Gastrocnemius medialis (tissue), 4 donors: ENCODE measurements around the gene MFN1. TPM values are rescaled to one million over a fixed set of nuclear protein-coding genes. Genes with fewer than 3 reads are reported as not detected.
"Not testable (repeated sequence)": the region's sequence is repeated elsewhere in the genome, so short reads cannot be mapped to it uniquely, and the experiment has no call there.

Experiments used
- ATAC-seq, 2 donors: fragments of 150-250 bp; one replicate each; pipeline ENCODE4 v1.9.1; 2016
- DNase-seq, 2 donors: peaks; one replicate each; pipeline ENCODE4 v3.0.0-alpha.2; 2019
- H3K27ac ChIP-seq, 4 donors: fragments of 200-600 bp; sonication (generic); 1 replicate in 1 of 4; 2 replicates in 3 of 4; pipeline ENCODE4 v1.5.1; 2016 to 2018; ENCODE audit warnings: mild to moderate bottlenecking in 2 of 4, moderate library complexity in 1 of 4
- H3K27me3 ChIP-seq, 3 donors: fragments of 200-600 bp; sonication (generic) in 2 of 3; 1 replicate in 1 of 3; 2 replicates in 2 of 3; pipeline versions ENCODE4 v1.5.1 to v1.6.0; 2016 to 2019; ENCODE audit warnings: mild to moderate bottlenecking in 1 of 3, moderate library complexity in 1 of 3
- H3K36me3 ChIP-seq, 2 donors: fragments of 200-600 bp; sonication (generic) in 1 of 2; one replicate each; pipeline ENCODE4 v1.5.1; 2017 to 2018
- H3K4me1 ChIP-seq, 2 donors: fragments of 200-600 bp; sonication (generic) in 1 of 2; one replicate each; pipeline ENCODE4 v1.5.1; 2016 to 2017; ENCODE audit warnings: mild to moderate bottlenecking in 2 of 2
- H3K4me3 ChIP-seq, 4 donors: fragments of 200-600 bp; sonication (generic) in 3 of 4; 1 replicate in 1 of 4; 2 replicates in 3 of 4; pipeline ENCODE4 v1.5.1; 2016 to 2019; ENCODE audit warnings: mild to moderate bottlenecking in 2 of 4
- H3K9me3 ChIP-seq, 3 donors: fragments of 200-600 bp; sonication (generic) in 2 of 3; 1 replicate in 1 of 3; 2 replicates in 2 of 3; pipeline ENCODE4 v1.5.1; 2016 to 2019
- POLR2A ChIP-seq, 2 donors: fragments of 450-650 bp; IDR thresholded peaks; one replicate each; pipeline ENCODE4 v1.6.1; 2017; ENCODE audit warnings: antibody characterized with exemption in 2 of 2, mild to moderate bottlenecking in 2 of 2, moderate library complexity in 2 of 2
- in situ Hi-C, 4 donors: fragments of 200-750 bp; cut with MboI; loops; one replicate each; pipeline versions ENCODE4 v1.15.0 to v1.8.0; 2017; ENCODE audit warnings: low sequenced_read_pairs in 4 of 4
- intact Hi-C: fragments of 100-400 bp; cut with DNase I; formaldehyde crosslinking; loops from one replicate; pipeline ENCODE4 v1.15.1; 2023; ENCODE audit warnings: low total_unique reads
- total RNA-seq, 4 donors: library from RNA; depleted of rRNA; stranded (reverse); fragments of >200 nt; gene quantifications; one replicate each; pipeline versions ENCODE4 v1.1.0 to v1.2.3, GENCODE V29; 2016
- TF ChIP-seq, protein P1 (sequence below), 5 experiments: fragments of 450-650 bp in 3 of 5; fragments of 200-600 bp in 2 of 5; sonication (generic) in 2 of 5; IDR thresholded peaks in 4 of 5; conservative IDR thresholded peaks in 1 of 5; 1 replicate in 4 of 5; 2 replicates in 1 of 5; pipeline ENCODE4 v1.5.1; 2016 to 2019; ENCODE audit warnings: antibody characterized with exemption in 5 of 5, mild to moderate bottlenecking in 3 of 5, moderate library complexity in 3 of 5

Gene MFN1
- total RNA-seq, 4 donors from 2014 or later: 27.2 to 37.1 (median 32.9) TPM

DNA sequence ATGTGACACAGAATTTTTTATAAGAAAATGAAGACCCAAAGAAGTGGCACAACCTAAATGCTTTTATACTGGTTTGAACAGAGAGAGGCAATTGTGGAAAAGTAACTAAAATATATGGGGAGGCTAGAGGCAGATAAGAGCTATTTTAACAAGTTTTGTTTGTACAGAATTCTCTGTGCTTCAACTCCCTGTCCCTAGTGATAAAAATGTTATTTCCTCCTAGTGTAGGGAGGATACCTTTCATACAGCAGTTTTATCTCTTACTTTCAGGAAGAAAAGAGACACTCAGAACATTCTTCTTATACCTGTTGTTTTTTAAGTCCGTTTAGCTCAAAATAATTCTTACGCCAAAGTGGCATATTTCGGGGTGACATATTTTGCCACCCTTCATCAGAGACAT lies 45.9 kb upstream of the MFN1 start:
- H3K4me3 ChIP-seq: no peak overlapping the region
- DNase-seq (no peak), ATAC-seq (no peak)
- TF ChIP-seq, protein P1, sequence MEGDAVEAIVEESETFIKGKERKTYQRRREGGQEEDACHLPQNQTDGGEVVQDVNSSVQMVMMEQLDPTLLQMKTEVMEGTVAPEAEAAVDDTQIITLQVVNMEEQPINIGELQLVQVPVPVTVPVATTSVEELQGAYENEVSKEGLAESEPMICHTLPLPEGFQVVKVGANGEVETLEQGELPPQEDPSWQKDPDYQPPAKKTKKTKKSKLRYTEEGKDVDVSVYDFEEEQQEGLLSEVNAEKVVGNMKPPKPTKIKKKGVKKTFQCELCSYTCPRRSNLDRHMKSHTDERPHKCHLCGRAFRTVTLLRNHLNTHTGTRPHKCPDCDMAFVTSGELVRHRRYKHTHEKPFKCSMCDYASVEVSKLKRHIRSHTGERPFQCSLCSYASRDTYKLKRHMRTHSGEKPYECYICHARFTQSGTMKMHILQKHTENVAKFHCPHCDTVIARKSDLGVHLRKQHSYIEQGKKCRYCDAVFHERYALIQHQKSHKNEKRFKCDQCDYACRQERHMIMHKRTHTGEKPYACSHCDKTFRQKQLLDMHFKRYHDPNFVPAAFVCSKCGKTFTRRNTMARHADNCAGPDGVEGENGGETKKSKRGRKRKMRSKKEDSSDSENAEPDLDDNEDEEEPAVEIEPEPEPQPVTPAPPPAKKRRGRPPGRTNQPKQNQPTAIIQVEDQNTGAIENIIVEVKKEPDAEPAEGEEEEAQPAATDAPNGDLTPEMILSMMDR (IDR thresholded peaks at IDR 0.05 in 4 of 5, conservative IDR thresholded peaks at IDR 0.05 in 1 of 5): no peak
- no peak for TF ChIP-seq POLR2A (IDR thresholded peaks at IDR 0.05)
- in situ Hi-C loops: loop anchor here in 1 of 4 donors (10.0 kb wide), 1 partner anchor 187 kb away; no protein-coding TSS in a partner anchor
- no peaks in the 10 kb centered on the region for H3K27me3 ChIP-seq
- no peaks in the 10 kb centered on the region for H3K36me3 ChIP-seq
- intact Hi-C loops: no loop called here
- no peaks in the 10 kb centered on the region for H3K4me1 ChIP-seq
- H3K27ac ChIP-seq: no peak overlapping the region
- H3K9me3 ChIP-seq: no peaks in the 10 kb centered on the region

DNA sequence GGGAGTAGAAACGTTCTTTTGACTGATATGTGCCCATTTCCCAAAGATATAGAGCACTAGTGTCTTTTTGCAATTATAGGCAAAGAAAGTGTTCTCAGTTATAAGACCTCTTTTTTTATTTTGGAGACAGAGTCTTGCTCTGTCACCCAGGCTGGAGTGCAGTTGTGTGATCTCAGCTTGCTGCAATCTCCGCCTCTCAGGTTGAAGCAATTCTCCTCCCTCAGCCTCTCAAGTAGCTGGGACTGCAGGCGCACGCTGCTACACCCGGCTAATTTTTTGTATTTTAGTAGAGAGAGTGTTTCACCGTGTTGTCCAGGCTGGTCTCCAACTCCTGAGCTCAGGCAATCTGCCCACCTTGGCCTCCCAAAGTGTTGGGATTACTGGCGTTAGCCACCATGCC lies 45.4 kb upstream of the MFN1 start:
- intact Hi-C loops: no loop called here

DNA sequence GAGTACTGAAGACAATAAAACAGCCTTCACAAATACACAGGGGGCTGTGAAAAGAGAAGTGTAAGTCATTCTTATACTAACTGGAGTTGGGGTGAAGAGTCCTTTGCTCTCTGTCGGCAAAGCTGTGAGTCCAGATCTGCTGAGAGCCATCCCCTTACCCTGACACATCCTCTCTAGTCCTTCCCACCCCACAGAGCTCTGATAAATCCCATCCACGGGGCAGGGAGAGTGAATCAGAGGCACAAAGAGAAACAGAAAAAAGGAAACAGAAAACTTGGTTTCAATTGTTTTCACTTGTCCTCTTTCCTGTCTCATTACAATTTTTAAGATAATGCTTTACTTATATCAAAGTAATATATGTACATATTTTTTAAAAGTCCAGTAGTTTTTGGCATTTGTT lies 42.9 kb upstream of the MFN1 start:
- no peak for ATAC-seq
- Histone ChIP-seq H3K4me1 (no peaks in the 10 kb centered on the region), H3K4me3 (no peak overlapping the region), H3K27me3 (no peaks in the 10 kb centered on the region), H3K9me3 (no peaks in the 10 kb centered on the region), H3K36me3 (no peaks in the 10 kb centered on the region), H3K27ac (no peak overlapping the region)
- in situ Hi-C loops: loop anchor here in 1 of 4 donors (10.0 kb wide), 1 partner anchor 190 kb away; no protein-coding TSS in a partner anchor
- intact Hi-C loops: no loop called here
- no peak for TF ChIP-seq POLR2A (IDR thresholded peaks at IDR 0.05)
- TF ChIP-seq, protein P1 (IDR thresholded peaks at IDR 0.05 in 4 of 5, conservative IDR thresholded peaks at IDR 0.05 in 1 of 5): no peak
- no peak for DNase-seq

More for the DNA sequence above, 45.4 kb upstream of the MFN1 start:
- H3K4me1 ChIP-seq: no peaks in the 10 kb centered on the region
- no peaks in the 10 kb centered on the region for H3K36me3 ChIP-seq
- no peak for TF ChIP-seq POLR2A (IDR thresholded peaks at IDR 0.05)
- TF ChIP-seq, protein P1 (IDR thresholded peaks at IDR 0.05 in 4 of 5, conservative IDR thresholded peaks at IDR 0.05 in 1 of 5): no peak
- no peaks in the 10 kb centered on the region for H3K9me3 ChIP-seq
- DNase-seq: no peak
- H3K27ac ChIP-seq: no peak overlapping the region
- H3K27me3 ChIP-seq: no peaks in the 10 kb centered on the region
- in situ Hi-C loops: loop anchor here in 1 of 4 donors (10.0 kb wide), 1 partner anchor 187 kb away; no protein-coding TSS in a partner anchor
- ATAC-seq: no peak
- no peak overlapping the region for H3K4me3 ChIP-seq

DNA sequence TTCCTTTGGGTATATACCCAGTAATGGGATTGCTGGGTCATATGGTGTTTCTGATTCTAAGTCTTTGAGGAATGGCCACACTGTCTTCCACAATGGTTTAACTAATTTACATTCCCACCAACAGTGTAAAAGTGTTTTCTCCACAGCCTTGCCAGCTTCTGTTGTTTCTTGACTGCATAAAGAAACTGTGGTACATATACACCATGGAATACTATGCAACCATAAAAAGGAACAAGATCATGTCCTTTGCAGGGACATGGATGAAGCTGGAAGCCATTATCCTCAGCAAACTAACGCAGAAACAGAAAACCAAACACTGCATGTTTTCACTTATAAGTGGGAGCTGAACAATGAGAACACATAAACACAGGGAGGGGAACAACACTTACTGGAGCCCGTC lies 40.1 kb upstream of the MFN1 start:
- H3K27me3 ChIP-seq, DNase-seq, H3K27ac ChIP-seq, ATAC-seq, intact Hi-C loops, H3K36me3 ChIP-seq, H3K4me1 ChIP-seq, H3K9me3 ChIP-seq, H3K4me3 ChIP-seq: not testable (repeated sequence)
- in situ Hi-C loops: loop anchor here in 1 of 4 donors (10.0 kb wide), 1 partner anchor 193 kb away; no protein-coding TSS in a partner anchor

DNA sequence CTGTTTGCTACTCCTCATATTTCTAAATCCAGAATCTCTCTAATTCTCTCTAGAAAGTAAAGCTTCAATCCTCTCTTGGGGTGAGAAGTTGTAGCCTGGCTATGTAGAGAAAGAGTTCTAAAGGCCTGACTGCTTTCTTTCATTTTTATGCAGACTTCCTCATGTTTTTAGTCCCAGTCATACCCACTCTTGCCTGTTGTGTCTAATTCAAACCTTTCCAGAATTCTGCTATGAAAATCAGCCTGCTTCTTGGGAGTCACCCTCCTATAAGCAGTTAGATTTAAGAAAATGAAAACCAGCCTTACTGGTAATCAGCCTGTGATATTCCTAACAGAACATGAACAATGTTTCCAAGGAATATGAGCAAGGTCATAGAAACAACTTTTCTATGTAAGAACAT lies 39.5 kb upstream of the MFN1 start:
- no peak for DNase-seq
- Histone ChIP-seq H3K4me1 (no peaks in the 10 kb centered on the region), H3K36me3 (no peaks in the 10 kb centered on the region), H3K4me3 (no peak overlapping the region), H3K27ac (no peak overlapping the region), H3K9me3 (no peaks in the 10 kb centered on the region), H3K27me3 (no peaks in the 10 kb centered on the region)
- in situ Hi-C loops (loop anchor here in 1 of 4 donors (10.0 kb wide), 1 partner anchor 193 kb away; no protein-coding TSS in a partner anchor), intact Hi-C loops (no loop called here)
- TF ChIP-seq POLR2A (IDR thresholded peaks at IDR 0.05): no peak
- TF ChIP-seq, protein P1 (IDR thresholded peaks at IDR 0.05 in 4 of 5, conservative IDR thresholded peaks at IDR 0.05 in 1 of 5): no peak
- no peak for ATAC-seq
